Esophagus squamous epithelium (tissue), 5 donors: ENCODE data around the gene CTU1. TPM values are rescaled to one million over a fixed set of nuclear protein-coding genes. Genes with fewer than 3 reads are reported as not detected.
"Not testable (repeated sequence)": the region's sequence is repeated elsewhere in the genome, so short reads cannot be mapped to it uniquely, and the experiment has no call there.

Source experiments
- DNase-seq: peaks from one replicate; lab custom pipeline; 2025; lab: John Stamatoyannopoulos, UW
- H3K27ac ChIP-seq, 4 donors: fragments of 200-600 bp; sonication (generic); one replicate each; pipeline ENCODE4 v1.5.1; 2016 to 2019; ENCODE audit warnings: mild to moderate bottlenecking in 1 of 4
- H3K27me3 ChIP-seq, 4 donors: fragments of 200-600 bp; sonication (generic); 1 replicate in 3 of 4; 2 replicates in 1 of 4; pipeline versions ENCODE4 v1.5.1 to v1.6.0; 2017 to 2021; ENCODE audit warnings: antibody characterized with exemption in 1 of 4
- H3K36me3 ChIP-seq, 3 donors: fragments of 200-600 bp; sonication (generic); one replicate each; pipeline ENCODE4 v1.5.1; 2016 to 2019
- H3K4me1 ChIP-seq, 3 donors: fragments of 200-600 bp; sonication (generic); one replicate each; pipeline ENCODE4 v1.5.1; 2017 to 2019
- H3K4me3 ChIP-seq, 4 donors: fragments of 200-600 bp; sonication (generic); 1 replicate in 3 of 4; 2 replicates in 1 of 4; pipeline ENCODE4 v1.5.1; 2016 to 2019; ENCODE audit warnings: mild to moderate bottlenecking in 2 of 4, moderate library complexity in 1 of 4
- H3K9me3 ChIP-seq, 3 donors: fragments of 200-600 bp; sonication (generic); one replicate each; pipeline ENCODE4 v1.5.1; 2016 to 2019
- CTCF ChIP-seq, 6 experiments: fragments of 450-650 bp in 4 of 6; fragments of 200-600 bp in 2 of 6; sonication (generic) in 2 of 6; IDR thresholded peaks; one replicate each; pipeline ENCODE4 v1.5.1; 2016 to 2019; ENCODE audit warnings: antibody characterized with exemption in 6 of 6, mild to moderate bottlenecking in 4 of 6, moderate library complexity in 4 of 6
- POLR2A ChIP-seq, 4 donors: fragments of 450-650 bp; IDR thresholded peaks; one replicate each; pipeline ENCODE4 v1.6.1; 2017; ENCODE audit warnings: antibody characterized with exemption in 4 of 4, mild to moderate bottlenecking in 4 of 4, moderate library complexity in 3 of 4
- WGBS, 2 donors: methylation state at CpG; one replicate each; pipeline ENCODE4 v1.1.5; 2018; 5-methylcytosine and 5-hydroxymethylcytosine counted together
- intact Hi-C: fragments of 100-400 bp; cut with DNase I; formaldehyde crosslinking; loops from one replicate; pipeline ENCODE4 v1.15.0; 2022
- total RNA-seq, 4 donors: library from RNA; depleted of rRNA; stranded (reverse); fragments of >200 nt; gene quantifications; one replicate each; pipeline ENCODE4 v1.1.0, GENCODE V29; 2016
- donor health status: DM: yes; HTN: yes; CAD: no.

Gene CTU1
- total RNA-seq, 4 donors from 2014 or later: 10.8 to 18.6 (median 13.5) TPM

GRCh38 chr19:51147663-51148062, 39.5 kb upstream of the CTU1 start:
- H3K4me1 ChIP-seq: no peaks in the 10 kb centered on the region
- H3K27me3 ChIP-seq: peaks cover 0 to 10% (median 0%) of the 10 kb centered on the region in 4 donors
- TF ChIP-seq POLR2A (IDR thresholded peaks at IDR 0.05) (no peak), CTCF (IDR thresholded peaks at IDR 0.05) (no peak)
- no peak overlapping the region for H3K27ac ChIP-seq
- no peak overlapping the region for H3K4me3 ChIP-seq
- intact Hi-C loops: no loop called here
- no peak for DNase-seq
- no peaks in the 10 kb centered on the region for H3K36me3 ChIP-seq
- H3K9me3 ChIP-seq: no peaks in the 10 kb centered on the region
- 33 to 42% methylated on average over 1 of the region's 1 CpG for WGBS, 2 donors

DNA sequence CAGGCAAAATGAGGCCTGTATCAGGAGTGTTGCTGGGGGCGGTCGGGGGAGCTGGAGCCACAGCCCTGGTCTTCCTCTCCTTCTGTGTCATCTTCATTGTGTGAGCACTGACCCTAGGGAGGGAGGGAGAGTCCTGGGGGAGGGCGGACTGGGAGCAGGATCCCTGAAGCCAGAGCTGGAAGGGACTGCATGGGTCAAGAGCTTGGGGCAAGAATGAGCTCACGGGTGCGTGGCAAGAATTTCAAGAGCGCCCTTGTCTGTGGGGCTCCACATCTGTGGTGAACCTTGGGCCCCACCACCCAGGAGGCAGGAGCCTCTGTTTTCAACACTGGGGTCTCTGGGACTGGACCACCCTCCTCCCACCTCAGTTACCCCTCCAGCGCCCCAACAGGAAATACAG, 38.5 kb upstream of the CTU1 start:
- Histone ChIP-seq H3K27ac (no peak overlapping the region), H3K4me3 (no peak overlapping the region), H3K4me1 (no peaks in the 10 kb centered on the region), H3K27me3 (peaks cover 0 to 17% (median 0%) of the 10 kb centered on the region in 4 donors), H3K9me3 (no peaks in the 10 kb centered on the region), H3K36me3 (no peaks in the 10 kb centered on the region)
- intact Hi-C loops: no loop called here
- TF ChIP-seq CTCF (IDR thresholded peaks at IDR 0.05) (no peak), POLR2A (IDR thresholded peaks at IDR 0.05) (no peak)
- no CpG with 5 or more reads among the region's 7 CpGs for WGBS, 2 donors
- DNase-seq: no peak

- WGBS, 2 donors: 50 to 61% methylated on average over 3 of the region's 4 CpGs
- Histone ChIP-seq H3K9me3 (no peaks in the 10 kb centered on the region), H3K36me3 (no peaks in the 10 kb centered on the region), H3K4me3 (no peak overlapping the region), H3K27me3 (peaks cover 0 to 24% (median 0%) of the 10 kb centered on the region in 4 donors), H3K4me1 (no peaks in the 10 kb centered on the region), H3K27ac (no peak overlapping the region)
- intact Hi-C loops: no loop called here
- TF ChIP-seq CTCF (IDR thresholded peaks at IDR 0.05) (no peak), POLR2A (IDR thresholded peaks at IDR 0.05) (no peak)
- no peak for DNase-seq
These were observed 37.8 kb upstream of the CTU1 start for GRCh38 chr19:51145916-51146493.

- no peak for DNase-seq
- intact Hi-C loops: no loop called here
- no peak for TF ChIP-seq POLR2A (IDR thresholded peaks at IDR 0.05)
- TF ChIP-seq CTCF (IDR thresholded peaks at IDR 0.05): no peak
- Histone ChIP-seq H3K27me3 (peaks cover 0 to 38% (median 0%) of the 10 kb centered on the region in 4 donors), H3K27ac (no peak overlapping the region), H3K9me3 (no peaks in the 10 kb centered on the region), H3K4me1 (no peaks in the 10 kb centered on the region), H3K36me3 (no peaks in the 10 kb centered on the region), H3K4me3 (no peak overlapping the region)
- WGBS, 2 donors: 38% methylated on average over 1 of the region's 11 CpGs; no CpG with 5 or more reads in 1 of the 2 donors
These were observed 36.4 kb upstream of the CTU1 start for GRCh38 chr19:51144482-51145045.

- Histone ChIP-seq H3K36me3 (no peaks in the 10 kb centered on the region), H3K4me3 (no peak overlapping the region), H3K9me3 (no peaks in the 10 kb centered on the region), H3K27me3 (peaks cover 0 to 49% (median 0%) of the 10 kb centered on the region in 4 donors), H3K27ac (no peak overlapping the region), H3K4me1 (no peaks in the 10 kb centered on the region)
- DNase-seq: no peak
- no peak for TF ChIP-seq POLR2A (IDR thresholded peaks at IDR 0.05)
- no peak for TF ChIP-seq CTCF (IDR thresholded peaks at IDR 0.05)
- 80 to 100% methylated on average over 1 to 3 of the region's 5 CpGs for WGBS, 2 donors
- intact Hi-C loops: no loop called here
These were observed 35.3 kb upstream of the CTU1 start for GRCh38 chr19:51143486-51143885.

- Histone ChIP-seq H3K27me3 (peaks cover 0 to 55% (median 0%) of the 10 kb centered on the region in 4 donors), H3K27ac (peak overlapping the region in 1 of 4 donors; percentile 33)
- 67 to 82% methylated on average over 6 to 8 of the region's 15 CpGs for WGBS, 2 donors
- H3K4me3 ChIP-seq, H3K4me1 ChIP-seq, DNase-seq, intact Hi-C loops, H3K36me3 ChIP-seq, H3K9me3 ChIP-seq: not testable (repeated sequence)
These were observed 34.7 kb upstream of the CTU1 start for GRCh38 chr19:51142809-51143475.
